ENCODE data around the gene HNF1A.

The HNF1A gene

DNA sequence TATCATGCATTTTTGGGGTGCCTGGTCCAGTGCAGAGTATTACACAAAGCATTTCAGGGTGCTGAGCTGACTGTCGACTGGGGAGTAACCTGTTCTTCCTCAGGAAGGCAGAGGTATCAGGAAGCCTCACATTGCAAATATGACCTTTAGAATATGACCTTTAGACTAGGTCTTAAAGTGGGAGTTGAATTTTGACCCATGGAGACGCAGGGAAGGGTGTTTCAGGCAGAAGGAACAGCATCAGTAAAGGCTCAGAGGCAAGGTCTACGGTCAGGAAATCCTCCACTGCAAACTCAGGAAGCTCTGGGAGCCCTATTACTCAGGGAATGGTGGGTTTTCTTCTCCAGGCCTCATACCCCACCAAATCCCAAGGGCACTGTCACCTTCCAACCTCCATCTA, 11.3 kb downstream of the HNF1A start:
- no peak for DNase-seq

DNA sequence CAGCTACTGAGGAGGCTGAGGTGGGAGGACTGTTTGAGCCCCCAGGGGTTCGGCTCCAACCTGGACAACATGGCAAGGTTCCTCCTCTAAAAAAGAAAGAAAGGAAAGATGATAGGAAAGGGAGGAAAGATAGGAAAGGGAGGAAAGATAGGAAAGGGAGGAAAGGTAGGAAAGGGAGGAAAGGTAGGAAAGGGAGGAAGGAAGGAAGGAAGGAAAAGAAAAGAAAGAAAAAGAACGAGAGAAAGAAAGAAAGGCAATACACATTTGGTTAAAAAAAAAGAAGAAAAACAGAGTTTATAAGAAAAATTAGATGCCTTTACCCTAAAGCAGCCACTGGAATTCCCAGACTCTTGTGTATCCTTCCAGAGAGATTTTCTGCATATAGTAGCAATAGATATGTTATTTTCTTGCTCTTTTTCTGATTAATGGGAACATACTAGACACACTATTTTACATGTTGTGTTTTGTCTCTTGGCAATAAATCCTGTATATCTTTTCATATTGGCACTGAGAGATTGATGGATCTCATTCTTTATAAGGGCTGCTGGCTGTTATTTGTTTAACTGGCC, 12.2 kb downstream of the HNF1A start:
- no peak for DNase-seq

DNA sequence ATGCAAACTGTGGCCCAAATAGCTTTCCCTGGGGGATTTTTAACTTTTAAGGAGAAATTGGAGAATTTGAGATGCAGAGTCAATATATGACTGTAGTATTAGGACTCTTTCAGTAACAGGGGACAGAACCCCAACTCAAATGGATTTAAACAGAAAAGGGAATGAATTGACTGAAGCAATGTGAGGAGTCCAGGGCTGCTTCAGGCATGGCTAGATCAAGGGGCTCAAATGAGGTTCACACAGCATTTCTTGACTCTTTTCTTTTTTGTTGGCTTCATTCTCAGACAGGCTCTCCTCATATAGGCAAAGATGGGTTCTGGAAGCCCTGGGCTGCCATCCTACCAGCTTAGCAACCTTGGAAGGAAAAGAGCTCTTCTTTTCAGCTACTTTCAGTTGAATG, 13.6 kb downstream of the HNF1A start:
- no peak for DNase-seq

DNA sequence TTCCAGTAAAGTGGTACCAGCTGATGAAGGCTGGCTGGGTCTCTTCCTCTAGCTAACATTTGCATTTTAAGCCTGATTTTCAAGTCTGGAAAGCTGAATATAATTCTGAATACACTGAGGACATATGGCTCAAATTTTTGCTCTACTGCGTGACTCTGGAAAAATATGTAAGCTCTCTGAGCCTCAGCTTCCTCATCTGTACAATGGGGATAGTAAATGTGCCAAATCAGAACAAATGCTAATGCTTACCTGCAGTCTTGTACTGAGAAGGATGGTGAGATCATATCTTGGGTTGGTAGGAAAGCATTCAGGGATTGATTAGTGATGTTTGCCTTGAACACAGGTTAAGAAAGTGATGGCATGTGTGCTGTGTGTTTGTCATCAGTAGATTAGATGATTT, 14.6 kb downstream of the HNF1A start:
- DNase-seq = no peak

DNA sequence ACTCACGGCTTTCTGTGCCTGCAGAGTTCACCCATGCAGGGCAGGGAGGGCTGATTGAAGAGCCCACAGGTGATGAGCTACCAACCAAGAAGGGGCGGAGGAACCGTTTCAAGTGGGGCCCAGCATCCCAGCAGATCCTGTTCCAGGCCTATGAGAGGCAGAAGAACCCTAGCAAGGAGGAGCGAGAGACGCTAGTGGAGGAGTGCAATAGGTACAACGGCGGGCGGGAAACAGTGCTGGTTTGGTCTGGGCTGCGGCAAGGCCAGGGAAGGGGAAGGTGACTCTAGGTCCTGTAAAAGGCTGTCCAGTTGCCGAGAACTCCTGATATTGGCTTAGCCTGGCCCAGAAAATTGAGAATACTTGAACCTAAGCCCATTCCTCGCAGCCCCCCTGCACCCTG, 15.2 kb downstream of the HNF1A start:
- DNase-seq = no peak

DNA sequence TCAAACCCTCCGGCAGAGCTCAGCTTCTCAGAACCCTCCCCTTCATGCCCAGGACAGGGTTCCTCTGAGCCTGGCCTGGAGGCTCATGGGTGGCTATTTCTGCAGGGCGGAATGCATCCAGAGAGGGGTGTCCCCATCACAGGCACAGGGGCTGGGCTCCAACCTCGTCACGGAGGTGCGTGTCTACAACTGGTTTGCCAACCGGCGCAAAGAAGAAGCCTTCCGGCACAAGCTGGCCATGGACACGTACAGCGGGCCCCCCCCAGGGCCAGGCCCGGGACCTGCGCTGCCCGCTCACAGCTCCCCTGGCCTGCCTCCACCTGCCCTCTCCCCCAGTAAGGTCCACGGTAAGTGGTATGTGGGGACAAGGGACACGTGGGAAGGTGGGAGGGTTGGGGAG, 15.7 kb downstream of the HNF1A start:
- DNase-seq = no peak

DNA sequence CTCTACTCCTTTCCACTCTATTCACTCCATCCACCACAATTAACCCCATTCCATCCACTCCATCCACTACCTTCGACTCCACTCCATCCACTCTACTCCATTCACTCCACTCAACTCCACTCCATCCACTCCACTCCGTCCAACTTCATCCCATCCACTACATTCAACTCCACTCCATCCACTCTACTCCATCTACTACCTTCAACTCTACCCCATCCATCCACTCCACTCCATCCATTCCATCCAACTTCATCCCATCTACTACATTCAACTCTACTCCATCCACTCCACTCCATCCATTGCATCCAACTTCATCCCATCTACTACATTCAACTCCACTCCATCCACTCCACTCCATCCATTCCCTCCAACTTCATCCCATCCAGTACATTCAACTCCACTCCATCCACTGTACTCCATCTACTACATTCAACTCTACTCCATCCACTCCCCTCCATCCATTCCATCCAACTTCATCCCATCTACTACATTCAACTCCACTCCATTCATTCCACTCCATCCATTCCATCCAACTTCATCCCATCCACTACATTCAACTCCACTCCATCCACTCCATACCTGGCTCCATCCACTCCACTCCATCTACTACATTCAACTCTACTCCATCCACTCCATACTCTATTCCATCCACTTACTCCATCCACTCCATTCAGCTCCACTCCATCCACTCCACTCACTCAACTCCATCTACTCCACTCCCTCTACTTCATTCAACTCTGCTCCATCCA, 16.4 kb downstream of the HNF1A start:
- no peak for DNase-seq

DNA sequence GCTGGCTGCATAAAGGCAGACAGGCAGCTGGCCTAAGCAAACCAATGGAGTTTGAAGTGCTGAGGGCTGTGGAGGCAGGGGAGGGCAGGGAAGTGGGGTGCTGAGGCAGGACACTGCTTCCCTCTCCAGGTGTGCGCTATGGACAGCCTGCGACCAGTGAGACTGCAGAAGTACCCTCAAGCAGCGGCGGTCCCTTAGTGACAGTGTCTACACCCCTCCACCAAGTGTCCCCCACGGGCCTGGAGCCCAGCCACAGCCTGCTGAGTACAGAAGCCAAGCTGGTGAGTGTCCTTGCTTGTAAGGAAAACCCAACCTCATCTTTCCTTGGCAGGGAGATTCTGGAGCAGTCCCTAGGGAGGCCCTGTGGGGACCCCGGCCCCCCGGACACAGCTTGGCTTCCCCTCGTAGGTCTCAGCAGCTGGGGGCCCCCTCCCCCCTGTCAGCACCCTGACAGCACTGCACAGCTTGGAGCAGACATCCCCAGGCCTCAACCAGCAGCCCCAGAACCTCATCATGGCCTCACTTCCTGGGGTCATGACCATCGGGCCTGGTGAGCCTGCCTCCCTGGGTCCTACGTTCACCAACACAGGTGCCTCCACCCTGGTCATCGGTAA, 17.9 kb downstream of the HNF1A start:
- no peak for DNase-seq

DNA sequence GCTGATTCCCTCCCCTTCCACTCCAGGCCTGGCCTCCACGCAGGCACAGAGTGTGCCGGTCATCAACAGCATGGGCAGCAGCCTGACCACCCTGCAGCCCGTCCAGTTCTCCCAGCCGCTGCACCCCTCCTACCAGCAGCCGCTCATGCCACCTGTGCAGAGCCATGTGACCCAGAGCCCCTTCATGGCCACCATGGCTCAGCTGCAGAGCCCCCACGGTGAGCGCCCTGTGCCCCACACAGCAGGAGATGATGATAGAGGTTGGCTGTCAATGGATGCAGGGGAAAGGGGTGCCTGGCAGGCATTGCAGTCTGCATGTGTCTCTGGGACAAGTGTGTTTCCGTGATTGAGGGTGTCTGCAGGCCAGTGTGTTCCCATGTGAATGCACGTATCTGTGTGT, 19.1 kb downstream of the HNF1A start:
- DNase-seq = no peak

DNA sequence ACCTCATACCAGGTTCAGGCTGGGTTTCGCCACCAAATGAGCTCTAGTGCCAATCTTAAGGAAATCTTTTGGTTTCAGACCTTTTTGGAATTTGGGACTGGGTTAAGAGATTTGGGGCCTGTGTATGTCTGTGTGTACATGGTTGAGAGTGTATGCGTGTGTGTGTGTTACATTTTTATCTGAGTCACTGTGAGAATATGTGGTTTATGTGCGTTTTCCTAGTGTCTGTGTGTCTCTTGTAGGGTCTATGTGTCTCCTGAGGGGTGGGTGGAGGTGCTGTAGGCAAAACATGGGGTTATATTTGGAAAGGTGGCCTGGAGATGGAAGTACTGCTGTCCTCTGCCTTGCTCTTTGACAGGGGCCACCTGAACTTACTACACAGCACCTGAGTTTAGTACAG, 20.1 kb downstream of the HNF1A start:
- no peak for DNase-seq

DNA sequence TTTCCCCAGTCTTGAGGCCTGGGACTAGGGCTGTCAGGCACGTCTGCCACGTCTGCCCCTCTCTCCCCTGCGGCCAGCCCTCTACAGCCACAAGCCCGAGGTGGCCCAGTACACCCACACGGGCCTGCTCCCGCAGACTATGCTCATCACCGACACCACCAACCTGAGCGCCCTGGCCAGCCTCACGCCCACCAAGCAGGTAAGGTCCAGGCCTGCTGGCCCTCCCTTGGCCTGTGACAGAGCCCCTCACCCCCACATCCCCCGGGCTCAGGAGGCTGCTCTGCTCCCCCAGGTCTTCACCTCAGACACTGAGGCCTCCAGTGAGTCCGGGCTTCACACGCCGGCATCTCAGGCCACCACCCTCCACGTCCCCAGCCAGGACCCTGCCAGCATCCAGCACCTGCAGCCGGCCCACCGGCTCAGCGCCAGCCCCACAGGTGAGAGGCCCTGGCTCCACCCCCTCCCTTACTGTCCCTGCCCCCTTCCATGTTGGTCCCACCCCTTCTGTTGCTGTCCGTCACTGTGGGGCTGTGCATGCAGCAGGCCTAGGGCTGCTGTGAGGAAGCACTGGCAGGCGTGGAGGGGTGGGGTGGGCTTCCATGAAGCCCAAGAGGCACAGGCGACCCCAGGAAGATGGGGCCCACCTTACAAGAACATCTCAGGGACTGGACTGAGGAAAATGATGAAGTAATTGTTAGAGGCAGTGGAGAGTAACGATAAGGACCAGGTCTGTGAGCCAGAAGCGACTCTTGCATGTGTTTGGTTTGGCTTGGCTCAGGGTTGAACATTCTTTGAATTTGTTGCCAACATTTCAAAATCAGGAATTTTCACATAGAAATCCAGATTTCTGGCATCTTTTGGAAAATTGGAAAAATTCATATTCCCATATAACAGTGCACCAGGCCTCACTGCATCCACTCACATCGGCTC, 21.1 kb downstream of the HNF1A start:
- DNase-seq = no peak

DNA sequence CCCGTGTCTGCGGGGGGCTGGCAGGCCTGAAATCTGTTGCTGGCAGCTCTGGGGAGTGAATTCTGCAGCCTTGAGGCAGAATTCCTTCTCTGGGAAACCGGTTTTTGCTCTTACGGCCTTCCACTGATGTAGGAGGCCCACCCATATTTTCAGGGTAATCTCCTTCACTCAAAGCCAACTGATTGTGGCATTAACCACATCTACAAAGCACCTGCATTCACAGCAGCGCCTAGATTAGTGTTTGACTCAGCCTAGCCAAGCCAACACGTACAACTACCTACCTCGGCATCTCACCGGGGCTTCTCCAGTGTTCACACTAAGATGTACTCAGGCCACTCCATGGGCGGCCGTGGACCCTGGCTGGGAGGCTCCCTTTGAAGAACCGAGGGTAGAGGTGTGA, 22.2 kb downstream of the HNF1A start:
- DNase-seq = no peak

DNA sequence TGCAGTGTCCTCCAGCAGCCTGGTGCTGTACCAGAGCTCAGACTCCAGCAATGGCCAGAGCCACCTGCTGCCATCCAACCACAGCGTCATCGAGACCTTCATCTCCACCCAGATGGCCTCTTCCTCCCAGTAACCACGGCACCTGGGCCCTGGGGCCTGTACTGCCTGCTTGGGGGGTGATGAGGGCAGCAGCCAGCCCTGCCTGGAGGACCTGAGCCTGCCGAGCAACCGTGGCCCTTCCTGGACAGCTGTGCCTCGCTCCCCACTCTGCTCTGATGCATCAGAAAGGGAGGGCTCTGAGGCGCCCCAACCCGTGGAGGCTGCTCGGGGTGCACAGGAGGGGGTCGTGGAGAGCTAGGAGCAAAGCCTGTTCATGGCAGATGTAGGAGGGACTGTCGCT, 22.7 kb downstream of the HNF1A start:
- DNase-seq = no peak

DNA sequence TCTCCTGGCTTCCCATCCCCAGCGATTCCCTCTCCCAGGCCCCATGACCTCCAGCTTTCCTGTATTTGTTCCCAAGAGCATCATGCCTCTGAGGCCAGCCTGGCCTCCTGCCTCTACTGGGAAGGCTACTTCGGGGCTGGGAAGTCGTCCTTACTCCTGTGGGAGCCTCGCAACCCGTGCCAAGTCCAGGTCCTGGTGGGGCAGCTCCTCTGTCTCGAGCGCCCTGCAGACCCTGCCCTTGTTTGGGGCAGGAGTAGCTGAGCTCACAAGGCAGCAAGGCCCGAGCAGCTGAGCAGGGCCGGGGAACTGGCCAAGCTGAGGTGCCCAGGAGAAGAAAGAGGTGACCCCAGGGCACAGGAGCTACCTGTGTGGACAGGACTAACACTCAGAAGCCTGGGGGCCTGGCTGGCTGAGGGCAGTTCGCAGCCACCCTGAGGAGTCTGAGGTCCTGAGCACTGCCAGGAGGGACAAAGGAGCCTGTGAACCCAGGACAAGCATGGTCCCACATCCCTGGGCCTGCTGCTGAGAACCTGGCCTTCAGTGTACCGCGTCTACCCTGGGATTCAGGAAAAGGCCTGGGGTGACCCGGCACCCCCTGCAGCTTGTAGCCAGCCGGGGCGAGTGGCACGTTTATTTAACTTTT, 23.6 kb downstream of the HNF1A start:
- no peak for DNase-seq

DNA sequence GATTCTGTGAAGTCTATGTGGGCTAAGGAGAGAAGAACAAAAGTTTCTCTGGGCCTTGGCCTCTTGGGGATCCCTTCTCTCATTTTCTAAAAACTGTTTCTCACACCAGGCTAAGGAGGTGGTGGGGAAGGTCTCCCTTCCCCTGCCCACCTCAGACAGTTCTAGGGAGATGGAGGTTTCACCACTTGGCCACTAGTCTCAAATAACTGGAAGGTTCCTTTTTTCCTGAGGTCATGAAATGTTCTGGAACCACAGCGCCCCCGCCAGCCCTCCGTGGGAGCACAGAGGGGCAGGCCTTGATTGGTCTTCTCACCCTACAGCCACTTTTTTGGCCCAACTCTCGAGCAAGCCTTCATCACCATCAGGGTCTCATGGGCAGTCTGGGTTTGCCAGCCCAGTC, 25.3 kb downstream of the HNF1A start:
- no peak for DNase-seq

DNA sequence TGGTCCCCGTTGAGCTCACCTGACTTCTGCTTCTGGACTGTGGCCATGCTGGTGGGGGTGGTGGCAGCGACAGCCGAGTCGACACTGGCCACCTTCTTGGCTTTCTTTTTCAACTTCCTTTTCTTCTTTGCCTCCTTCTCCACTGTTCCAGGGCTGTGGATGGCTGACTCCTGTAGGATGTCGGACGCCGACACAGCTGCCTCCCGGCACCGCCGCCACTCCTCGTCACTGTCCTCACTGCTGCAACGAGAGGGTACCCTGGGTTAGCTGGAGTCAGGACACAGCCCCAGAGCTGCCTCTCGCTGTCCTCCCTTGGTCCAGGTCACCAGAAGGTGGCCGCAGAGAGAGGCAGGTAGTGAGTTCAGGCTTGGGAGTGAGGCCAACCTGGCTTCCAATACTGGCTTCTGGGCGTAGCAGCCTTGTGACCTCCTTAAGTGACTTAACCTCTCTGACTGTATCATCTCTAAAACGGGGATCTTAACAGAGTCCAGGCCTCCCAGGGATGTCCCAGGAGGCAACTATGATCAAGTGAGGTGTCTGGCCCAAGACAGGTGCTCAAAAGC, 26.0 kb downstream of the HNF1A start:
- no peak for DNase-seq

DNA sequence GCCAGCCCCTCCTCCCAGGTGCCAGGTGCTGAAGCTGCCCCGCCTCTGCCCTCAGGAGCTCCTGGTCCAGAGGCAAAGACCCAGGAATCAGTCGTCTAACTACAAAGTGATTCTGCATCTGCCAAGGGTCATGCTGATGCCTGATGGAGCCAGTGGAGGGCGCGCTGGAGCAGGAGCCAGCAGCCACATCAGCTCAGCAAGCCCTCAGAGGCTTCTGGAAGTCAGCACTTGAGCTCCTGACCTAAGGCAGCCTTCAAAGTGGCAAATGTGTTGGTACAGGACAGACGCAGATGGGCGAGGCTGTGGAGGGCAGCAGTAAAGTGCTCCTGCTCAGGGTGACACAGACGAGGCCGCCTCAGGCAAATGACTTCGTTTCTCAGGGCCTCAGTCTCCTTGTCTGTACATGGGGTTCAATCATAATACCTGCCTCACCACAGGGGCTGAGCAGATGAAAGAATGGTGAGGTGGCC, 27.0 kb downstream of the HNF1A start:
- DNase-seq = peak; percentile 41

DNA sequence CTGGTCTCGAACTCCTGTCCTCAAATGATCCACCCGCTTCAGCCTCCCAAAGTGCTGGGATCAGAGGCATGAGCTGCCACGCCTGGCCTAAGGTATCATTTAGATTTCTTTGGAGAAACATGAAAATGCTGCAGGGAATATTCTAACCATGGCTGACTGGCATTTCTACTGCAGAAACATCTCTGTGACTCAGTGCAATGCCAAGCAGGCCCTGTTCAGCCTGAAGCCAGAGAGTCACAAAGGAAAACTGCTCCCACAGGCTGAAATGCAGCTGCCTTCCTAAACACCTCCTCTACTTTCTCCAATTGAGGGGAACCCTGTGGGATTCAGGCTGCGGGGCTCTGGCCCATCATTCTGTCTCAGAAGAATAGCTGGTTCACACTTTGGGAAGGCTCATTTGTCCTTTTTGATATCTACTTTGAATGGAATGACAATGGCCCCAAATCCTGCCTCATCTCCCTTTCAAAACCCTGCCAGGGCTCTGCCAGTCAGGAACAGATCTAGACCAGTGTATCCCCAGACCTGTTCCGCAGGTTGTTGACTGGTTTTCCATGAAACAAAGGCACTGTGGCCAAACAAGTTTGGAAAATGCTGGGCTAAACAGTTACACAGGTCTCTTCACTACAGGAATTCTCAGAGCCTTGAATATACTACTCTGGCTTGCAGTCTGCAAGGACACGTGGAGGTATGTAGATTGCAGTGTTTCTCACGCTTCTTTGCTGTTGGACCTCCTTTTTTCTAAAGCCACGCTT, 30.2 kb downstream of the HNF1A start:
- DNase-seq = no peak

DNA sequence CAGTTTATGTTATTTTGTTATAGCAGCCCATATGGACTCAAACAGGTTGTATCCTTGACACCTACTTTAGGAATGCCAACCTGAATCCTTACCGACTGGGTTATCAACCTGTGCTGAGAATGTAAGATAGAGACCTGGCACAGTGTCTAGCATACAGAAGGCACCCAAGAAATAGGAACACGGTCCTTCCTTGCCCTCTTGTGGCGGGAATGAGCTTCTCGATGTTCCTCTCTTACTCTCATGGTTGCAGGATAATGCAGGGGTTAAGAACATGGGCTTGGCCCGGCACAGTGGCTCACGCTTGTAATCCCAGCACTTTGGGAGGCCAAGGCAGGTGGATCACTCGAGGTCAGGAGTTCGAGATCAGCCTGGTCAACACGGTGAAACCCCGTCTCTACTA, 31.4 kb downstream of the HNF1A start:
- no peak for DNase-seq

DNA sequence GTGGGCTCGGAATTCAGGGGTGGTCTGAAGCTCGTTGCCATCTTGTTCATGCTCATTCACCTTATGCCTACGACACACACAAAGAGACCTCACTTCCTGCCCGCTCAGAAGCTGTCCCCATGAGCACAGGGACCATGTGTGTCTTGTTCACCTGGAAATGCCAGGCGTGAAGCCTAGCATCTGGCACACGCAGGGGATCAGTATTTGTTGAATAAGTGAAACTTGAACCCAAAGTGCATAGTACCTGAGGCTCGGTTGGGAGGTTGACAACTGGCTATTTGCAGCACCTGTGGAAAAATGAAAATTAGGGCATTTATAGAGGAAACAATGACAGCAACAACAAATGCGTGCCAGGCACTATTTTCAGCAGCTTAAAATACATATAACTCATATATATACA, 32.5 kb downstream of the HNF1A start:
- DNase-seq = no peak

DNA sequence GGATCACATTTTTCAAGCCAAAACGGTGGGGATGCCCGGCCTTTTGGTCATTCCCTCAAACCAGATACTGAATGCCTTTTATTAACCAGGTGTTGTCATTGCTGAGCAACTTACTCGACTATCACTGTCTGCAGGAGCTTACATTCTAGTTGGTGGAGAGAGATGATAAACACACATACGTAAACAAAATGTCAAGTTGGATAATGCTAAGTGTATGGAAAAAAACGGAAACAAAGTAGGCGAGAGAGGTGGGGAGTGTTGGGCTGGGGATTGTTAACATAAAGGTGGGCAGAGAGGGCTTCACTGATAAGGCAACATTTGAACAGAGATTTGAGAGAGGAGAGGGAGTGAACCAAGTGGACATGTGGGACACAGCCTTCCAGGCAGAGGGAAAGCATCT, 33.5 kb downstream of the HNF1A start:
- DNase-seq = no peak

DNA sequence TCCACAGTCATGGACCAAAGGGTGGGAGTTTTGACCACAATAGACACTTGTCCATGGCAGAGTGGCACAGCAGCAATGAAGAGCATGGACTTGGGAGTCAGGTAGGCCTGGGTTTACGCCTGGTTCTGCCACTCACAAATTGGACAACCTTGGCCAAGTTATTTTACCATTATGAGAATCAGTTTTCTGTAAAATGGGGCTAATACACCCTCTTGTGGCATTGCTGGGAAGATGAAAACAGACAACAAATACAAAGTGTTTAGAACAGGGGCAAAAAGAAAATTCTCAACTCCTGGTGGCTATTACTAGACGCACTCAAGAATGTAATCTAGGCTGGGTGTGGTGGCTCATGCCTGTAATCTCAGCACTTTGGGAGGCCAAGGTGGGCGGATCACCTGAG, 35.4 kb downstream of the HNF1A start:
- DNase-seq = no peak

Measured in CD4-positive, alpha-beta T cell treated with Interferon gamma for 1 hour (primary cell).